ENCODE measurements around the gene MOB1B. TPM values are rescaled to one million over a fixed set of nuclear protein-coding genes. Genes with fewer than 3 reads are reported as not detected.
A peak's percentile ranks its signal among the peaks of the same experiment; 100 is the strongest.
"Not testable (repeated sequence)": the region's sequence is repeated elsewhere in the genome, so short reads cannot be mapped to it uniquely, and the experiment has no call there.

MOB1B gene
- total RNA-seq, 2 donors from 2014 or later = 9.2 to 12.7 TPM

GRCh38 chr4:71011451-71011850 lies 109.3 kb downstream of the MOB1B start:
- Histone ChIP-seq H3K27me3 (no peaks in the 10 kb centered on the region), H3K4me3 (no peak overlapping the region), H3K27ac (no peak overlapping the region), H3K4me1 (no peaks in the 10 kb centered on the region), H3K36me3 (replicated peaks in 1 of 2; ENCODE audit: insufficient read depth in 1 of 2, low read depth in 2 of 2) (no peaks in the 10 kb centered on the region), H3K9me3 (no peaks in the 10 kb centered on the region)
- no peak for ATAC-seq
- WGBS, 2 donors = 74 to 93% methylated on average over 4 of the region's 4 CpGs
- intact Hi-C loops (cut with DNase I) = no loop called here
- TF ChIP-seq CTCF (IDR thresholded peaks at IDR 0.05) (no peak), POLR2A (IDR thresholded peaks at IDR 0.05) (no peak)
- DNase-seq = no peak

- DNase-seq; H3K27ac ChIP-seq; H3K27me3 ChIP-seq; H3K36me3 ChIP-seq (replicated peaks in 1 of 2; ENCODE audit: insufficient read depth in 1 of 2, low read depth in 2 of 2); H3K9me3 ChIP-seq; ATAC-seq; H3K4me1 ChIP-seq; H3K4me3 ChIP-seq; intact Hi-C loops (cut with DNase I): not testable (repeated sequence)
- WGBS, 2 donors = 97 to 100% methylated on average over 2 of the region's 2 CpGs
These were observed 115.2 kb downstream of the MOB1B start for GRCh38 chr4:71017391-71017790.

GRCh38 chr4:71020611-71021010 lies 118.4 kb downstream of the MOB1B start:
- no peak overlapping the region for H3K4me3 ChIP-seq
- no peaks in the 10 kb centered on the region for H3K4me1 ChIP-seq
- DNase-seq (no peak), ATAC-seq (no peak)
- TF ChIP-seq POLR2A (IDR thresholded peaks at IDR 0.05) (no peak), CTCF (IDR thresholded peaks at IDR 0.05) (no peak)
- H3K36me3 ChIP-seq (replicated peaks in 1 of 2; ENCODE audit: insufficient read depth in 1 of 2, low read depth in 2 of 2) = no peaks in the 10 kb centered on the region
- H3K9me3 ChIP-seq = no peaks in the 10 kb centered on the region
- H3K27ac ChIP-seq = no peak overlapping the region
- intact Hi-C loops (cut with DNase I) = no loop called here
- H3K27me3 ChIP-seq = no peaks in the 10 kb centered on the region
- 37 to 39% methylated on average over 1 of the region's 1 CpG for WGBS, 2 donors

- H3K27me3 ChIP-seq = no peaks in the 10 kb centered on the region
- WGBS, 2 donors = 62 to 67% methylated on average over 3 of the region's 3 CpGs
- no peak overlapping the region for H3K4me3 ChIP-seq
- peaks cover 8% of the 10 kb centered on the region for H3K4me1 ChIP-seq
- H3K9me3 ChIP-seq = no peaks in the 10 kb centered on the region
- no peaks in the 10 kb centered on the region for H3K36me3 ChIP-seq (replicated peaks in 1 of 2; ENCODE audit: insufficient read depth in 1 of 2, low read depth in 2 of 2)
- H3K27ac ChIP-seq = peak overlapping the region in 1 of 4 donors; percentile 21
- no peak for ATAC-seq
- TF ChIP-seq CTCF (IDR thresholded peaks at IDR 0.05) = no peak
- TF ChIP-seq POLR2A (IDR thresholded peaks at IDR 0.05) = no peak
- no peak for DNase-seq
- intact Hi-C loops (cut with DNase I) = no loop called here
These were observed 123.5 kb downstream of the MOB1B start for GRCh38 chr4:71025654-71026053.

DNA sequence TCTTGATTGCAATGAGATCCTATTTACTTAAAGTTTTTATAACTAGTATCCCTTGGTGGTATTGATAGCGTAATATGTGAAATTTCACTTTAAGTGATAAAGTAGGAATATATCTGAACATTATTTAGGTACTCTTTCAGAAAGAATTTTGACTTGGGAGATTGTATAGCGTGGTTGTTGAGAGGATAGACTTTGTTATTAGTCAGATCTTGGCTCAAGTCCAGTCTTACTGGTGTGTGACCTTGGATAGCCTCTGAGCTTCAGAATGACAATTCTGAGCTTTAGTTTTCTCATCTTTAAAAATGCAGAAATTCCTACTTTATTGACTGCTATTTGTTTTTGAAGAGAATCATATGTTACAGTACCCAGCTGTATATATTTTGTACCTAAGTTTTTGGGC lies 123.9 kb downstream of the MOB1B start:
- Histone ChIP-seq H3K36me3 (replicated peaks in 1 of 2; ENCODE audit: insufficient read depth in 1 of 2, low read depth in 2 of 2) (no peaks in the 10 kb centered on the region), H3K27me3 (no peaks in the 10 kb centered on the region), H3K27ac (peak overlapping the region in 1 of 4 donors; percentile 21), H3K4me1 (peaks cover 8% of the 10 kb centered on the region), H3K4me3 (no peak overlapping the region), H3K9me3 (no peaks in the 10 kb centered on the region)
- TF ChIP-seq CTCF (IDR thresholded peaks at IDR 0.05) = no peak
- no peak for TF ChIP-seq POLR2A (IDR thresholded peaks at IDR 0.05)
- WGBS, 2 donors = 40 to 44% methylated on average over 2 of the region's 2 CpGs
- intact Hi-C loops (cut with DNase I) = no loop called here
- DNase-seq = peak in 3 of 4 donors; percentile 47 to 57 (median 51)
- peak; percentile 68 for ATAC-seq

Measured in body of pancreas (tissue), 4 donors.